Measurements from ENCODE around the gene C6orf15.

The C6orf15 gene

GRCh38 chr6:31065556-31065955, 46.8 kb downstream of the C6orf15 start:
- no peak for DNase-seq

- DNase-seq = no peak
Measured at GRCh38 chr6:31063906-31064435, 48.4 kb downstream of the C6orf15 start.

Measured in NCI-H1092 (cell line).